GM21515 (cell line): ENCODE results near the gene MAS1.
A peak's percentile ranks its signal among the peaks of the same experiment; 100 is the strongest.
"Not testable (repeated sequence)": the region's sequence is repeated elsewhere in the genome, so short reads cannot be mapped to it uniquely, and the experiment has no call there.

Experiments
- ATAC-seq: cut with Tn5 transposase; IDR thresholded peaks from one replicate; pipeline ENCODE4 v1.9.1; 2021; ENCODE audit not compliant: unreplicated experiment

The MAS1 gene

DNA sequence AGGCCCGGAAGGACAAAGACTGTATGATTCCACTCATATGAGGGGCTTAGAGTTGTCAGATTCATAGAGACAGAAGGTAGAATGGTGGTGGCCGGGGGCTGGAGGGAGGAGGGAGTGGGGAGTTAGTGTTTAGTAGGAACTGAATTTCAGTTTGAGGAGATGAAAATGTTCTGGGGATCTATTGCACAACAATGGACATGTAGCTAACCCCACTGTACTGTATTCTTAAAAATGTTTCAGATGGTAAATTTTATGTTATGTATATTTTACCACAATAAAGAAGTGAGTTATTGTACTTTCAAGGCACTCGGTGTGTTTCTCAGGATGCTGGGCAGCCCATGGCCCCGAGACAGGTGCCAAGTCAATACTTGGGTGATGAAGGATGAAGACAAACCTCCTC is 25.4 kb downstream of the MAS1 start:
- no peak for ATAC-seq

DNA sequence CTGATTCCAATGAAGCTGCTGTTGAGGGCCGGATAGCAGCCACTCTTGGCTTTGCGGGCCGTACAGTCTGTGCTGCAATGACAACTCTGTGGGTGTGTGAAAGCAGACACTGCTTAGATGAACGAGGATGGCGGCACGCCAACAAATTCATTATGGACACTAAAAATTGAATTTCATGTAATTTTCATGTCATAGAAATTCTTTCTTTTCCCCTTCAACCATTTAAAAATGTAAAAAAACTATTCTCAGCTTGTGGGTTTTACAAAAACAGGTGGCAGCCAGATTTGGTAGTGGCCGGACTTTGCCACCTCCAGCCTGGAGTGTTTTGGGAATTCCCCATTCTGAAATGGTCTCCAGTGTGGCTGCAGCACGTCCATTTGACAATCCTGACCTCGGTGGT is 26.0 kb downstream of the MAS1 start:
- no peak for ATAC-seq

DNA sequence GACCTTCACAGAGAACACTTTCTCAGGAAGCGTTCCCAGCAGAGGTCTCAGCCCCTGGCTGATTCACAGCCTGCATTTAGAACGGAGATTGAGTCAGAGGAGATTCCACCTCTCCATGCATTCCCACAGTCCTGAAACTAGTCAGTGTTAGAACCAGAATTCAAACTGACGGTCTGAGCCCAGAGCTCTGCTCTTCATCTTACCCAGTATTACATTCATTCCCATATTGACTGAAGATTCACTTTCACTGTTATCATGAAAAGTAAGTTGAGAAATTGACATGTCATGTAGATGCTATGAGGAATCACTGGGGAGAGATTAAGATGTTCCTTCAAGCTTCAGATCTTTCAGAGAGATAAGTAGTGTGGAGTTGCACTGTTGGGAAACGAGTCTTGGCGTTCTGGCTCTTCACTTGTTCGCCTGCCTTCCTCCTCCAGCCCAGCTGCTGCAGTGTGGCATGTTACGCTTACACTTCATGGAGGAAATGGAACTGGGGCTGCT is 28.3 kb downstream of the MAS1 start:
- ATAC-seq = no peak

DNA sequence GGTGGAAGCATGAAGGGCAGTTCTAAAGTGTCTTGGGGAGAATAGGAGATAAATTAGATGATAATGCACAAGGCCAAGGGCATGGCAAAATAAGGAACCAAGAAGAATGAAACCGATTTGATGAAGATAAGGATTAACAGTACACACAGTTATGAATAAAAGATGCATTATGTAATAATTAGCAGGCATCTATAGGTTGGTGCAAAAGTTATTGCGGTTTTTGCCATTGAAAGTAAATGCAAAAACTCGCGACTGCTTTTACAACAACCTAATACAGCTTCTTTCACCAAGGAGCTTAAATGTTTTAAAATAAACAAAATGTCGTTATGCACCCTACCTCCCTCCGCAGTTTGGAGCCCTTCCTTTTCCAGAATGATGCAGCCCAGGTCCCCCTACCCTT is 29.0 kb downstream of the MAS1 start:
- no peak for ATAC-seq

DNA sequence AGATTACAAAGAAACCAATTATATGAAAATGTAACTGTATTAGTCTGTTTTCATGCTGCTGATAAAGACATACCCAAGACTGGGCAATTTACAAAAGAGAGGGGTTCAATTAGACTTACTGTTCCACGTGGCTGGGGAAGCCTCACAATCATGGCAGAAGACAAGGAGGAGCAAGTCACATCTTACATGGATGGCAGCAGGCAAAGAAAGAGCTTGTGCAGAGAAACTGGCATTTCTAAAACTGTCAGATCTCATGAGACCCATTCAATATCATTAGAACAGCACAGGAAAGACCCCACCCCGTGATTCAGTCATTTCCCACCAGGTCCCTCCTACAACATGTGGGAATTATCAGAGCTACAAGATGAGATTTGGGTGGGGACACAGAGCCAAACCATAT is 33.4 kb downstream of the MAS1 start:
- ATAC-seq = not testable (repeated sequence)

DNA sequence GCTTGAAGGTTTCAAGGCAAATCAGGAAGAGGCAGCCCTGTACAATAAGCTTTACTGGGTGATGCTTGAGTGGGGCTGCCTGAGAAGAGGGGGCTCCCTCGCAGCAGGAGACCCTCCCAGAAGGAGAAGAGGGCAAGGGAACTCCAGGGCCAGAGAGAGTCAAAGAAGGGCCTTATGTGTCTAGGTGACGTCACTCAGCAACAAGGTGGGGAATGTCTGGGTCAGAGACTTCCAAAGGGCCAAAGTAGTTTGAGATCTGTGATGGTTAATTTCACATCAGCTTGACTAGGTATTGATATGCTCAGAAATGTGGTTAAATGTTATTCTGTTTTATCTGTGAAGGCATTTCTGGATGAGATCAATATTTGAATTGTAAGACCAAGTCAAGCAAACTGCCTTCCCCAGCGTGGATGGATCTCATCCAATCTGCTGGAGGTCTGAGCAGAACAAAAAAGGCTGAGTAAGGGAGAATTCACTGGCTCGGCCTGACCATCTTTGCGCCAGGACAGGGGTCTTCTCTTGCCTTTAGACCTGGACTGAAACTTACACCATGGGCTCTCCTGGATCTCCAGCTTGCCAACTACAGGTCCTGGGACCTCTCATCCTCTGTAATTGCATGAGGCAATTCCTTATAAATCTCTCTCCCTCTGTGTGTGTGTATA is 35.9 kb downstream of the MAS1 start:
- no peak for ATAC-seq

DNA sequence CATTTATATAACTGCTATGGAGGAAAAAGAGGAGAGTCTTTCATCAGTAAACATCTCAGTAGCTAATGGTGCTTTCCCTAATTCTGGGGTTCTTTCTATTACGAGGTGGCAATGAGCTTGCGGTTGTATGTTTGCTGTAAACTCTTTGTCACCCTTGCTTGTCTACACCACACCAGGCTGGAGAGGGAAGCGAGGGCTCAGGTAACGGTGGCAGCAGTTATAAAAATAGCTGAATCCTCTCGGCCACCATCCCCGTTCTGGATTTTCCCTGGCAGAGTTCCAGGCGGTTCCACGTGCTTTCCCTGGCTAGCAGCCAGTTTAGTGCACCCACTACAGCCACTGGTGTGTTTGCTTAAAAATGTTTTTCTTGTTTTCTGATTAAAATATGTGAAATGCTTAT is 39.0 kb downstream of the MAS1 start:
- no peak for ATAC-seq

DNA sequence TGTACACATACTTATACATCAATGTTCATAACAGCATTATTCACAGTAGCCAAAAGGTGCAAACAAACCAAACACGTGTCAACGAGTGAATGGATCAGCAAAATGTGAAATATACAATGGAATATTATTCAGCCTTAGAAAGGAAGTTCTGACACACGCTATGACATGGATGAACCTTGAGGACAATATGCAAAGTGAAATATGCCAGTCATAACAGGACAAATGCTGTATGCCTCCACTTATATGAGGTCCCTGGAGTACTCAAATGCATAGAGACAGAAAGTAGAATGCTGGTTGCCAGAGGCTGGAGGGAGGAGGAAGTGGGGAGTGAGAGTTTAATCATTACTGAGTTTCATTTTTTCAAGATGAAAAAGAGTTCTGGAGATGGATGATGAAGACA is 40.3 kb downstream of the MAS1 start:
- peak; percentile 89 for ATAC-seq

DNA sequence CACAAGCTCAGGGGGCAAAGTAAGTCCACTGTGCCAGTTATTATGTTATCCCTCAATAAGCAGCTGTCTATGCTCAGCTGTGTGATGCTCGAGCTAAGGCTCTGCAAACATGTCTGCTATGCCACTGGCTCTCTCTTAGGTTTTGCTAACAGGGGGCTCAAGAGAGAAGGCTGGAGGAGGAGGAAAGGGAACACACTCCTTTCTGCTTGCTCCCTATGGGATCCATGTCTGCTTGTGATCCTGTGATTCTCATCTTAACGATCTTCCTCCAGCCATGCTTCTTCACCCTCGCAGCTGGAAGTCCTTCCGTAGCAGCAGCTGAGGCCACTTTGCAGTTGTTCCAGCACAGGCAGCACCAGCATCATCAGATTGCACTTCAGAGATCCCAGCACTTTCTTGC is 41.1 kb downstream of the MAS1 start:
- no peak for ATAC-seq

DNA sequence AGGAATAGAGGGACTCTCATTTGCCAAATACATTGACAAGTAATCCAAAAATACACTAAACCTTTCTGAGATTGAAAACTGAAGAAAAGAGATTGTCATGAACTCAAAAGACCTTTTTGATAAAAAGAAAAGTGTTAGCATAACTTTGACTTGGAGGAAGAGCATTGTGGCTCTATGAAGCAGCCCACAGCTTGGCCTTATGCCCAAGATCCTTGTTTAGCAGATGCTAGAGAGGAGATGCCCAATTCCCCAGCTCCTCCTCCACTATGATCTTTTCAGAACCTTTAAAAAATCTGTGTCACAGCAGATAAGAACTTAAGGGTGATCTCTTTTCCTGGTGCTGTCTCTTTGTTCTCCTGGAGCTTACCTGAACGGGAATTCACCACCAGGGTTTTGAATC is 42.3 kb downstream of the MAS1 start:
- no peak for ATAC-seq

DNA sequence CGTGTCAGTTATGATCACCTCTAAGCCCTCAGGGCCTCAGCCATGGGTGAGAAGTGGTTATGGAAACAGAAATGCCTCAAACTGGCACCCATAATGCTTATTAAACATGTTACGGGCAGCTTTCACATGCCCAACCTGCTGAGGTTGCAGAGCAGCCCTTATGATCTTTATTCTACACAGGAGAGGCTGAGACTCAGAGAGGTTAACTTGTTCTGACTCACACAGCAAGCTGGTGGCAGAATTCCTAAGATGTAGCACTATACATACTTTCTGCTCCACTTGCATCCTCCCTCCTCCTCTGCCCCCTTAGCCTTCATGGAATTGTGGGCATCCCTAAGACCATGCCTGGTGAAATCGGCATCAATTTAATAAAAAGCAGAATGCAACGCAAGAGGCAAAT is 43.4 kb downstream of the MAS1 start:
- no peak for ATAC-seq

DNA sequence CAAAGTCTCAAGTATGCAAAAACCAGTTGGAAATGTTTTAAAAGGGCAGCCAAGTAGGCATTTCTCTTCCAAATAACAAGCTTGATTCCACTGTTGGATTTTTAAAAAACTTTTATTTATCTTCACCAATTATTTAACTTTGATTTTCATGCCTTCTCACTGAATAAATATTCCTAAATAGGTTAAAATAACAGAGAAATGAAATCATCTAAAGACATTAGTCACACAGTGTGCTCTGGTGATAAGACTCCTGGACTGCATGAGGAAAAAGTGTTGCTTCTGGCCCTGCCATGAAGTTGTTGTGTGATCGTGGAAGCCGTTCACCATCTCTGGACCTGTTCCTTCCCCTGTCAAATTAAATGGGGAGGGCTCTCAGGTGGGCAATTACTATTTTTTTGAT is 44.3 kb downstream of the MAS1 start:
- no peak for ATAC-seq

DNA sequence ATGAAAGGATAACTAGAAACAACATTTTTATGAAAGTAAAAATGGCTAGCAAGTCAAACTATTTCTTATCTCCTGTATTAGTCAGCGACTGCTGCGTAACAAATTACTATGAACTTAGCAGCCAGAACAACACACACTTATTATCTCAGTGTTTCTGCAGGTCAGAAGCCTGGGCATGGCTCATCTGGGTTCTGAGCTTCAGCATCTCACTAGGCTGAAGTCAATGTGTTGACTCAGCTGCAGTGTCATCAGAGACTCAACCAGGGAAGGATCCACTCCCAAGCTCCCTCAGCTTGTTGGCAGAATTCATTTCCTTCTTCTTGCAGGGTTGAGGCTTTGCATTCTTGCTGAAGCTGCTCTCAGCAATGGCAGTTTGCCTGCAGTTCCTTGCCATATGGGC is 44.8 kb downstream of the MAS1 start:
- no peak for ATAC-seq

DNA sequence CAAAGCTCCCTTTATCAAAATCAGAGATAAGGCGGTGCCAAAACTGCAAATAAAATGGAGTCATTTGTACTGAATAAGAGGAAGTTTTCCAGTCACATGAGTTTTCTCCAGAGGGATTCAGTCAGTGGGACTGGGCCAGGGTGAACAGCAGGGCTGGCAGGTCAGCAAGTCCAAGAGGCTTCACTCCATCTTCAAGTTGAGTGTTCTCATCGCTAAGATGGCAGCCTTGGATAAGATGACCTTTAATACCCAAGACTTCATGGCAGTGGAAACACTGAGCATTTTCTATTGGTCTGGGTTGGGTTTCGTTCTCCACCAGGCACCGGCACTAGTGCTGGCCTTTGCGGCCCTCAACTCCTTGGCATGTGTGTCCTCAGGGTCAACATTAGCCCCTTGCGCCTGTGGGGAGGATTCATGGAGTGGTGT is 48.8 kb downstream of the MAS1 start:
- ATAC-seq = no peak
